Activated naive CD4-positive, alpha-beta T cell treated with anti-CD3 and anti-CD28 coated beads, Interleukin-2, amount 10 ng/mL, durations not matched to agents 7 days and 5 days (primary cell): ENCODE results near the gene STIP1.

Experiments used
- CTCF ChIA-PET: fragments of 350-600 bp; sonication (Branson Sonifier 250); formaldehyde crosslinking; loops from one replicate; lab custom pipeline; 2021; ENCODE audit warnings: antibody characterized with exemption; lab: Charles Lee
- DNase-seq: peaks from one replicate; pipeline ENCODE4 v3.0.0-alpha.2; 2020
- H3K27ac Mint-ChIP-seq: one replicate; pipeline ENCODE4 v1.8.0; 2021; ENCODE audit warnings: mild to moderate bottlenecking, moderate library complexity, mixed read lengths
- H3K27me3 Mint-ChIP-seq: one replicate; pipeline ENCODE4 v1.8.0; 2021; ENCODE audit warnings: mild to moderate bottlenecking, mixed read lengths
- H3K36me3 Mint-ChIP-seq: one replicate; pipeline ENCODE4 v1.8.0; 2021; ENCODE audit warnings: mixed read lengths
- H3K4me1 Mint-ChIP-seq: one replicate; pipeline ENCODE4 v1.8.0; 2021; ENCODE audit warnings: mixed read lengths
- H3K4me3 Mint-ChIP-seq: one replicate; pipeline ENCODE4 v1.8.0; 2021; ENCODE audit warnings: mild to moderate bottlenecking, moderate library complexity, mixed read lengths
- H3K9me3 Mint-ChIP-seq: one replicate; pipeline ENCODE4 v1.8.0; 2021; ENCODE audit warnings: mixed read lengths

STIP1 gene

DNA sequence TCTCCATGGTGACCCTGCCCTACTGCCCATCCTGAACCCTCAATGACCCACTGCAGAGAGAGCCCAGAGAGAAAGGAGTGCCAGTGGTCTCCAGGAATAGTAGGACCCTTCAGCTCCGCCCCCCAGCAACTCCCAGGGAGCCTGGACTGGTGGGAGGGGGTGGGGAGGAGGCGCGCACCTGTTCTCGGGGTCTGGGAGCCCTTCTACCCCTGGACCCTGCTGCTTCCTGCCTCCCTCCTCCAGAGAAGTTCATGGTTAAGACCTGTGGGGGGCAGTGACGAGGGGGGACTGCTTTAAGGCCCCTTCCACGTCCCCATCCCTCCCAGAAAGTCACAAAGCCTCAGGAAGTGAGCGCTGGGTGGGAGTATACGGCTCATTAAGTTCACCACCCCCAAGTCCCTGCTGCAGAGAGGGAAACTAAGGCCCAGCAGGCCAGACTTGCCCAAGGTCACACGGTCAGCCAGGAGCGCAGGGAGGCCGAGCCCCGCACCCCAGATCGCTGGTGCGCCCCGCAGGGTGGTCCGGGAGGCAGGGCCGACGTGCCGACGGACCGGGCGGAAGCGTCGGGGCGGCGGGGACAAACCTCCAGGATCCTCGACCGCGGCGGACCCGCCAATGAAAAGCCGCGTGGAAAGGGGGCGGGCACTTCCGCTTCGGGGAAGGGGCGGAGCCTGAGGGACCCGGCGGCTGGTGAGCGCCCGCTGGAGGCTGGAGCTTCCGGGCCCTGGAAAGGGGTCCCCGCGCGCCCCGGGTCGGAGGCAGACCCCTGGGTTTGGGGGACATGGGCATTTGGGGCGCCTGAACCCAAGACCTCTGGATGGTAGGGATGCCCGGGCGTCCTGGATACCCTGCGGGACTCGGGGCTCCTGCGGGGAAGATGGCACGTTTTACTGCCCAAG, 39.9 kb downstream of the STIP1 start, which contains the start of the genes NUDT22 and TRPT1:
Gene NUDT22, plus strand, starts transcription at position 667 of the 899 bp plus-strand sequence. CDS start 379 bp downstream, outside the sequence.
Gene TRPT1, minus strand, starts transcription at position 579 of the 899 bp plus-strand sequence. Its CDS starts 326 bp downstream, at position 253.
- DNase-seq = peak; percentile 95
- no peaks in the 10 kb centered on the region for H3K27me3 Mint-ChIP-seq
- CTCF ChIA-PET = interaction anchor here (1.1 to 5.1 kb wide), 6 partner anchors 10 to 24 kb away, joined by 3 to 48 read pairs (median 6); partner anchors contain the start of genes FERMT3 and FKBP2
- H3K36me3 Mint-ChIP-seq = peaks cover 15% of the 10 kb centered on the region
- H3K4me3 Mint-ChIP-seq = peak within 1 kb of the TSS; percentile 86
- peak within 1 kb of the TSS; percentile 87 for H3K27ac Mint-ChIP-seq
- no peaks in the 10 kb centered on the region for H3K9me3 Mint-ChIP-seq
- peaks cover 46% of the 10 kb centered on the region for H3K4me1 Mint-ChIP-seq

GRCh38 chr11:64226507-64227051, 40.6 kb downstream of the STIP1 start:
- Mint-ChIP-seq H3K4me3 (peak overlapping the region; percentile 86), H3K27me3 (no peaks in the 10 kb centered on the region), H3K27ac (peak overlapping the region; percentile 83), H3K36me3 (peaks cover 12% of the 10 kb centered on the region), H3K9me3 (no peaks in the 10 kb centered on the region), H3K4me1 (peaks cover 50% of the 10 kb centered on the region)
- peak; percentile 81 for DNase-seq
- CTCF ChIA-PET = interaction anchor here (1.1 to 5.1 kb wide), 5 partner anchors 9 to 24 kb away, joined by 3 to 48 read pairs (median 7); partner anchors contain the start of genes FERMT3 and FKBP2

GRCh38 chr11:64227405-64227956, 41.5 kb downstream of the STIP1 start:
- Mint-ChIP-seq H3K27me3 (no peaks in the 10 kb centered on the region), H3K4me3 (peak overlapping the region; percentile 86), H3K27ac (peak overlapping the region; percentile 83), H3K36me3 (peaks cover 12% of the 10 kb centered on the region), H3K4me1 (peaks cover 59% of the 10 kb centered on the region), H3K9me3 (no peaks in the 10 kb centered on the region)
- CTCF ChIA-PET = interaction anchor here (1.9 to 5.1 kb wide), 2 partner anchors 17 to 21 kb away, joined by 7 to 48 read pairs; partner anchors contain the start of gene FERMT3
- DNase-seq = no peak

DNA sequence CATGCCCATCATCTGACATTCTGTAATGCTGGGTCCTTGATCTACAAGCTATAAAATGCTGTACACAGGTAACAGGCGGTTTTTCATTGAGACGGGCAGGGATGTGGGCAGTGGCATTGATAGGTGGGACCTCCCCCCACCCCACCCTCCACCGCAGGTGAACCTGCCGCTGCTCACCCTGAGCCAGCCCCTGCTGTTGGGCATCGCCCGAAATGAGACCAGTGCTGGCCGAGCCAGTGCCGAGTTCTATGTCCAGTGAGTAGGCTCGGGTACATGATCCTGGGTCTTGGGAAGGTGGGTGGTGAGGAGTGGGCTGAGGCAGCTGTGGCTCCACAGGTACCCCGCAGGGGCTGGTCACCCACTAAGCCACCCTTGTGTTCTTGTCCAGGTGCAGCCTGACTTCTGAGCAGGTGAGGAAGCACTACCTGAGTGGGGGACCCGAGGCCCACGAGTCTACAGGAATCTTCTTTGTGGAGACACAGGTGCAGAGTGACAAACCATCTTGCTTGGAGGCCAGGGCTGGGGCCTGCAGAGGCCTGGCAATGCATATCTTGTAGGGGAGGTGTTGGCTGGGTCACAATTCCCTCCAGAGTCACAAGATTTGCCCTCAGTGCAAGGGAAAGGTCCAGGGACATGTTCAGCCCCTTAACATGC, 43.2 kb downstream of the STIP1 start:
- DNase-seq = no peak
- Mint-ChIP-seq H3K4me3 (peak overlapping the region; percentile 87), H3K9me3 (no peaks in the 10 kb centered on the region), H3K27me3 (no peaks in the 10 kb centered on the region), H3K36me3 (peaks cover 12% of the 10 kb centered on the region), H3K4me1 (peaks cover 65% of the 10 kb centered on the region), H3K27ac (peak overlapping the region; percentile 91)
- CTCF ChIA-PET = no interaction called here

- peaks cover 63% of the 10 kb centered on the region for H3K4me1 Mint-ChIP-seq
- H3K9me3 Mint-ChIP-seq = no peaks in the 10 kb centered on the region
- peak overlapping the region; percentile 87 for H3K4me3 Mint-ChIP-seq
- H3K36me3 Mint-ChIP-seq = peaks cover 12% of the 10 kb centered on the region
- peak overlapping the region; percentile 91 for H3K27ac Mint-ChIP-seq
- no peak for DNase-seq
- CTCF ChIA-PET = interaction anchor here (1.0 to 1.6 kb wide), 3 partner anchors 23 to 75 kb away, joined by 3 read pairs; partner anchors contain the start of gene FERMT3
- no peaks in the 10 kb centered on the region for H3K27me3 Mint-ChIP-seq
These were observed 43.8 kb downstream of the STIP1 start for GRCh38 chr11:64229744-64230170.

- H3K36me3 Mint-ChIP-seq = peaks cover 10% of the 10 kb centered on the region
- no peaks in the 10 kb centered on the region for H3K27me3 Mint-ChIP-seq
- CTCF ChIA-PET = interaction anchor here (1.0 to 1.6 kb wide), 3 partner anchors 24 to 74 kb away, joined by 3 read pairs; partner anchors contain the start of gene FERMT3
- no peaks in the 10 kb centered on the region for H3K9me3 Mint-ChIP-seq
- peak within 1 kb of the TSS; percentile 87 for H3K4me3 Mint-ChIP-seq
- H3K4me1 Mint-ChIP-seq = peaks cover 61% of the 10 kb centered on the region
- DNase-seq = peak; percentile 95
- peak within 1 kb of the TSS; percentile 91 for H3K27ac Mint-ChIP-seq
These were observed 44.4 kb downstream of the STIP1 start, which contains the start of gene DNAJC4 for GRCh38 chr11:64230171-64230984. Gene DNAJC4, plus strand, starts transcription at chr11:64230548. Its CDS starts 307 bp downstream, at chr11:64230855.

- H3K27me3 Mint-ChIP-seq = no peaks in the 10 kb centered on the region
- no peak for DNase-seq
- CTCF ChIA-PET = interaction anchor here (0.7 to 1.6 kb wide), 3 partner anchors 26 to 86 kb away, joined by 3 to 4 read pairs (median 3); partner anchors contain the start of gene TRMT112
- H3K36me3 Mint-ChIP-seq = peaks cover 10% of the 10 kb centered on the region
- peak overlapping the region; percentile 91 for H3K27ac Mint-ChIP-seq
- H3K9me3 Mint-ChIP-seq = no peaks in the 10 kb centered on the region
- peaks cover 65% of the 10 kb centered on the region for H3K4me1 Mint-ChIP-seq
- H3K4me3 Mint-ChIP-seq = peak overlapping the region; percentile 87
These were observed 45.0 kb downstream of the STIP1 start for GRCh38 chr11:64230985-64231365.

DNA sequence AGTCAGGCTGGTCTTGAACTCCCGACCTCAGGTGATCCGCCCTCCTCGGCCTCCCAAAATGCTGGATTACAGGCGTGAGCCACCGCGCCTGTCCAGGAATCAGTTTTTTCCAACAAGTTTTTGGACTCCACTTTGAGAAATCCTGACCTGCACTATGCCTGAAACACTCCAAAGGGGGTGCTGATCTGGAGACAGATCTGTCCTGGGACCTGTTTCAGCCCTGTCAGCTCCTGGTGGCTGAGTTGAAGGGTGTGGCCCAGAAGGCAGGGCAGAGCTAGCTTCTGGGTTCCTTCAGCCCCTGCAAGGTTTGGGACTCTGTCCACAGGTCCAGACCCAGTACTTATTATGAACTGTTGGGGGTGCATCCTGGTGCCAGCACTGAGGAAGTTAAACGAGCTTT, 45.6 kb downstream of the STIP1 start:
- H3K4me3 Mint-ChIP-seq = peak overlapping the region; percentile 87
- peaks cover 10% of the 10 kb centered on the region for H3K36me3 Mint-ChIP-seq
- H3K27me3 Mint-ChIP-seq = no peaks in the 10 kb centered on the region
- CTCF ChIA-PET = interaction anchor here (0.7 to 1.6 kb wide), 2 partner anchors 27 to 86 kb away, joined by 3 to 4 read pairs; partner anchors contain the start of gene TRMT112
- peak overlapping the region; percentile 62 for H3K27ac Mint-ChIP-seq
- peaks cover 65% of the 10 kb centered on the region for H3K4me1 Mint-ChIP-seq
- DNase-seq = no peak
- H3K9me3 Mint-ChIP-seq = no peaks in the 10 kb centered on the region

- H3K9me3 Mint-ChIP-seq = no peaks in the 10 kb centered on the region
- CTCF ChIA-PET = interaction anchor here (0.6 to 0.7 kb wide), 2 partner anchors 28 to 69 kb away, joined by 3 read pairs; no protein-coding TSS in a partner anchor
- peaks cover 16% of the 10 kb centered on the region for H3K36me3 Mint-ChIP-seq
- H3K4me1 Mint-ChIP-seq = peaks cover 67% of the 10 kb centered on the region
- H3K4me3 Mint-ChIP-seq = peak overlapping the region; percentile 87
- DNase-seq = no peak
- peak overlapping the region; percentile 62 for H3K27ac Mint-ChIP-seq
- no peaks in the 10 kb centered on the region for H3K27me3 Mint-ChIP-seq
These were observed 46.4 kb downstream of the STIP1 start for GRCh38 chr11:64232182-64232966.

DNA sequence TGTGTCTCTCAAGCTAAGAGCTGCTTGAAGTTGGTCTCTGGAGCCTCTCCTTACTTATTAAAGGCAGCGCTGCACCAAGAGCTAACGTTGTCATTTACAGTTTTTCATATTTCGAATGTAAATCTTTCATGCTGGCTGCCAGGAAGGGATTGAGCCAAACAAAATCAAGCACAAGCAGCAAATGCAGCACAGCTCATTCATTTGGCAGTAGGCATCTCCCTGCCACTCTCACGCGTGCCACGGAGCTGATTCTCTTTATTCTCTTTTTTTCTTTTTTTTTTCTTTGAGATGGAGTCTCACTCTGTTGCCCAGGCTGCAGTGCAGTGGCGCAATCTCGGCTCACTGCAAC, 47.0 kb downstream of the STIP1 start:
- CTCF ChIA-PET = interaction anchor here (0.7 kb wide), 1 partner anchor 28 kb away, joined by 3 read pairs; no protein-coding TSS in a partner anchor
- Mint-ChIP-seq H3K4me3 (peak overlapping the region; percentile 66), H3K9me3 (no peaks in the 10 kb centered on the region), H3K36me3 (peaks cover 17% of the 10 kb centered on the region), H3K27ac (no peak overlapping the region), H3K4me1 (peaks cover 64% of the 10 kb centered on the region), H3K27me3 (no peaks in the 10 kb centered on the region)
- no peak for DNase-seq

DNA sequence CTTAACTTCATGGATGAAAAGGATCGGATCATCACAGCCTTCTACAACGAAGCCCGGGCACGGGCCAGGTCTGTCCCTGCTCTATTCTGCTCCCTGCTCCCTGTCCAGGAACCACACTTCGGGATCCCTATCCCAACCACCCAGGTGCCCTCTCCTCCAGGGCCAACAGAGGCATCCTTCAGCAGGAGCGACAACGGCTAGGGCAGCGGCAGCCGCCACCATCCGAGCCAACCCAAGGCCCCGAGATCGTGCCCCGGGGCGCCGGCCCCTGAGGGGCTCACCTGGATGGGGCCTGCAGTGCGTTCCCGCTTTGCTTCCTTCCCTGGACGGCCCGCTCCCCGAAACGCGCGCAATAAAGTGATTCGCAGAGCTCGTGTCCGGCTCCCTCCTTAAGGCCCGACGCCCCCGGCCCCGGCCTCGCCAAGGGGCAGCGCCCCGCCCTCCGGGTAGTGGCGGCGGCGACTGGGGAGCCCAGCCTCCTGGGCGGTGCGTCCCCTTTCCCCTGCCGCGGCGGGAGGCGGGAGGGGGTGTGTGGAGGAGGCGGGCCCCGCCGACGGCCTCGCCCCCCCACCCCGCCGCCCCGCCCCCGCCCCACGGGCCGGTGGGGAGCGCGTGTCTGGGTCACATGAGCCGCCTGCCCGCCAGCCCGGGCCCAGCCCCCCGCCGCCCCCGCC, 48.1 kb downstream of the STIP1 start, which contains the start of gene VEGFB:
Gene VEGFB, plus strand, starts transcription at position 672 of the 674 bp plus-strand sequence. CDS start 250 bp downstream, outside the sequence.
- peak; percentile 82 for DNase-seq
- CTCF ChIA-PET = no interaction called here
- H3K36me3 Mint-ChIP-seq = peaks cover 26% of the 10 kb centered on the region

More for the DNA sequence above, 48.1 kb downstream of the STIP1 start, which contains the start of gene VEGFB:
- no peaks in the 10 kb centered on the region for H3K27me3 Mint-ChIP-seq
- H3K9me3 Mint-ChIP-seq = no peaks in the 10 kb centered on the region
- H3K4me1 Mint-ChIP-seq = peaks cover 63% of the 10 kb centered on the region
- H3K4me3 Mint-ChIP-seq = peak within 1 kb of the TSS; percentile 84
- peak within 1 kb of the TSS; percentile 62 for H3K27ac Mint-ChIP-seq
